ENCODE measurements around the gene PCDHB16. TPM values are rescaled to one million over a fixed set of nuclear protein-coding genes. Genes with fewer than 3 reads are reported as not detected.
"Not testable (repeated sequence)": the region's sequence is repeated elsewhere in the genome, so short reads cannot be mapped to it uniquely, and the experiment has no call there.

Gene PCDHB16
- total RNA-seq, 1 experiment from 2014 or later: 6.5 TPM

GRCh38 chr5:141172381-141173204 is 9.6 kb upstream of the PCDHB16 start, which contains the start of gene PCDHB7:
PCDHB7 (plus strand) TSS chr5:141172644; CDS start chr5:141172836, 192 bp downstream.
- H4K91ac ChIP-seq (ENCODE audit: insufficient read length, low read depth, low read length): no peak within 1 kb of the TSS
- H3K27me3 Mint-ChIP-seq (ENCODE audit: low read depth): peaks cover 12% of the 10 kb centered on the region
- peak within 1 kb of the TSS; percentile 95 for H2AFZ ChIP-seq (ENCODE audit: low read length)
- H3K4ac ChIP-seq (ENCODE audit: low read depth, low read length): no peak within 1 kb of the TSS
- no peak for DNase-seq
- no peaks in the 10 kb centered on the region for H3K9me3 ChIP-seq (ENCODE audit: control insufficient read depth, low read depth, low read length)
- no peak within 1 kb of the TSS for H3K27ac ChIP-seq (ENCODE audit: insufficient read length, low read depth, low read length)
- H3K9ac ChIP-seq (ENCODE audit: extremely low read depth, insufficient read length, low read length): no peak within 1 kb of the TSS
- H2BK5ac ChIP-seq (ENCODE audit: insufficient read length, low read length): no peak within 1 kb of the TSS
- 0 out of 5 replicates have a peak within 1 kb of the TSS, but pooled peaks of 1 of the 2 experiments have one; percentile 16 for H3K4me3 Mint-ChIP-seq
- peak within 1 kb of the TSS; percentile 90 for H2BK20ac ChIP-seq (ENCODE audit: low read depth, low read length, poor library complexity, severe bottlenecking)
- H4K8ac ChIP-seq (replicated peaks; ENCODE audit: insufficient read length, low read depth, low read length): no peak within 1 kb of the TSS
- H4K5ac ChIP-seq (ENCODE audit: insufficient read length, low read depth, low read length): no peak within 1 kb of the TSS
- H3K4me1 Mint-ChIP-seq: peaks cover 0 to 6% of the 10 kb centered on the region in 2 experiments; a peak in 1 of 4 replicates
- H2BK120ac ChIP-seq (ENCODE audit: low read depth, low read length, poor library complexity, severe bottlenecking): no peak within 1 kb of the TSS
- H3K18ac ChIP-seq (ENCODE audit: insufficient read length, low read depth, low read length): no peak within 1 kb of the TSS
- no peaks in the 10 kb centered on the region for H3K4me1 ChIP-seq (ENCODE audit: insufficient read depth, low read length)
- H3K14ac ChIP-seq (ENCODE audit: insufficient read depth, low read length): no peak within 1 kb of the TSS
- H3K27me3 ChIP-seq (ENCODE audit: insufficient read depth, low read length): no peaks in the 10 kb centered on the region
- H3K56ac ChIP-seq (ENCODE audit: insufficient read length, low read depth, low read length): no peak within 1 kb of the TSS
- peaks cover 21 to 30% of the 10 kb centered on the region in 2 experiments for H3K9me3 Mint-ChIP-seq
- peak; percentile 86 for TF ChIP-seq CTCF (conservative IDR thresholded peaks at IDR 0.05)
- H3K23ac ChIP-seq (ENCODE audit: insufficient read length, low read depth, low read length): no peak within 1 kb of the TSS
- H3K23me2 ChIP-seq (ENCODE audit: insufficient read length, low read depth, low read length, poor library complexity, severe bottlenecking): no peaks in the 10 kb centered on the region
- H3K79me1 ChIP-seq (ENCODE audit: insufficient read depth, low read depth, low read length, poor library complexity, severe bottlenecking): no peaks in the 10 kb centered on the region
- no peak within 1 kb of the TSS for H2BK12ac ChIP-seq (ENCODE audit: insufficient read length, low read depth, low read length)
- H2BK15ac ChIP-seq (ENCODE audit: low read depth, low read length): no peak within 1 kb of the TSS
- H2AK5ac ChIP-seq (ENCODE audit: insufficient read length, low read length): no peak within 1 kb of the TSS
- no peaks in the 10 kb centered on the region for H4K20me1 ChIP-seq (ENCODE audit: control insufficient read depth, insufficient read depth, insufficient read length)
- no peak within 1 kb of the TSS for H3T11ph ChIP-seq (ENCODE audit: low read length)
- H3K27ac Mint-ChIP-seq: no peak within 1 kb of the TSS
- WGBS (ENCODE audit: extremely low coverage, insufficient read length, low lambda C conversion rate): no CpG with 5 or more reads among the region's 20 CpGs
- H3K79me2 ChIP-seq (ENCODE audit: insufficient read depth, low read length): no peaks in the 10 kb centered on the region
- H3K36me3 Mint-ChIP-seq (ENCODE audit: insufficient read depth in 1 of 3, low read depth in 3 of 3): peaks cover 4 to 16% (median 12%) of the 10 kb centered on the region in 3 experiments; a peak in 5 of 7 replicates
- H3K4me2 ChIP-seq (ENCODE audit: insufficient read depth, insufficient read length, low read length): no peak within 1 kb of the TSS

GRCh38 chr5:141174291-141175104 is 7.7 kb upstream of the PCDHB16 start:
- not testable (repeated sequence) for H3K27me3 ChIP-seq (ENCODE audit: insufficient read depth, low read length); H3K27me3 Mint-ChIP-seq (ENCODE audit: low read depth); H3K4me1 ChIP-seq (ENCODE audit: insufficient read depth, low read length); H3K4me1 Mint-ChIP-seq; H3K18ac ChIP-seq (ENCODE audit: insufficient read length, low read depth, low read length); H3K4me3 Mint-ChIP-seq; H2AFZ ChIP-seq (ENCODE audit: low read length); H3K4me2 ChIP-seq (ENCODE audit: insufficient read depth, insufficient read length, low read length); H2BK20ac ChIP-seq (ENCODE audit: low read depth, low read length, poor library complexity, severe bottlenecking); DNase-seq; H3K27ac ChIP-seq (ENCODE audit: insufficient read length, low read depth, low read length); H2BK15ac ChIP-seq (ENCODE audit: low read depth, low read length); H2BK120ac ChIP-seq (ENCODE audit: low read depth, low read length, poor library complexity, severe bottlenecking); H3K14ac ChIP-seq (ENCODE audit: insufficient read depth, low read length); H3K9ac ChIP-seq (ENCODE audit: extremely low read depth, insufficient read length, low read length); H3K4ac ChIP-seq (ENCODE audit: low read depth, low read length); H4K8ac ChIP-seq (replicated peaks; ENCODE audit: insufficient read length, low read depth, low read length); H4K5ac ChIP-seq (ENCODE audit: insufficient read length, low read depth, low read length); H4K20me1 ChIP-seq (ENCODE audit: control insufficient read depth, insufficient read depth, insufficient read length); H3K9me3 ChIP-seq (ENCODE audit: control insufficient read depth, low read depth, low read length); H4K91ac ChIP-seq (ENCODE audit: insufficient read length, low read depth, low read length); H3K23ac ChIP-seq (ENCODE audit: insufficient read length, low read depth, low read length); H2AK5ac ChIP-seq (ENCODE audit: insufficient read length, low read length); H3K79me1 ChIP-seq (ENCODE audit: insufficient read depth, low read depth, low read length, poor library complexity, severe bottlenecking); H3K23me2 ChIP-seq (ENCODE audit: insufficient read length, low read depth, low read length, poor library complexity, severe bottlenecking); H3K27ac Mint-ChIP-seq; H2BK12ac ChIP-seq (ENCODE audit: insufficient read length, low read depth, low read length); H3K56ac ChIP-seq (ENCODE audit: insufficient read length, low read depth, low read length); H3K79me2 ChIP-seq (ENCODE audit: insufficient read depth, low read length); H2BK5ac ChIP-seq (ENCODE audit: insufficient read length, low read length); H3T11ph ChIP-seq (ENCODE audit: low read length)
- Mint-ChIP-seq H3K9me3 (peaks cover 18 to 25% of the 10 kb centered on the region in 2 experiments), H3K36me3 (ENCODE audit: insufficient read depth in 1 of 3, low read depth in 3 of 3) (peaks cover 4 to 16% (median 12%) of the 10 kb centered on the region in 3 experiments; a peak in 5 of 7 replicates)
- WGBS (ENCODE audit: extremely low coverage, insufficient read length, low lambda C conversion rate): no CpG with 5 or more reads among the region's 79 CpGs
